Activated T-cell treated with anti-CD3 and anti-CD28 coated beads, Interleukin-2, amount 50 U/mL, for 1 hour (primary cell): ENCODE measurements around the gene CDYL2.
"Not testable (repeated sequence)": the region's sequence is repeated elsewhere in the genome, so short reads cannot be mapped to it uniquely, and the experiment has no call there.

Experiments
- DNase-seq: peaks from one replicate; pipeline ENCODE4 v3.0.0-alpha.2; 2020

Gene CDYL2

GRCh38 chr16:80742331-80742730 is 62.1 kb downstream of the CDYL2 start:
- no peak for DNase-seq

GRCh38 chr16:80741724-80742123 is 62.7 kb downstream of the CDYL2 start:
- DNase-seq, result no peak

DNA sequence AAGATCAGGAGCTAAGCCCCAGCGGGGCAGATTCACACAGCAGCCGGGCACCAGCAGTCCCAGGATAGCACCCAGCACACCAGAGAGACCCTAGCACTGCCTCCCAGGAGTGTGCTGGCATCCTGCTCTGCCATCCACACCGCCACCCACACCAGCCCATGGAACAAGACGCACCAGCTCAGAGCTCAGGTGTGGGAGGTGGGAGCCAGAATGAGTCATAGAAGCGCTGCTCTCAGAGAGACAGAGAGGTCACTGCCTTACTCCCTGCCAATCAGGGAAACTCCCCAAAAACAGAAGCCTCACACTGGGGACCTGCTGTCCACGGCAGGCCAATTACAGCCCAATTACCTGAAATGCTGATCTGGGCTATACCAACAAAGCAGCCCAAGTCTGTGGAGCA is 64.9 kb downstream of the CDYL2 start:
- no peak for DNase-seq

DNA sequence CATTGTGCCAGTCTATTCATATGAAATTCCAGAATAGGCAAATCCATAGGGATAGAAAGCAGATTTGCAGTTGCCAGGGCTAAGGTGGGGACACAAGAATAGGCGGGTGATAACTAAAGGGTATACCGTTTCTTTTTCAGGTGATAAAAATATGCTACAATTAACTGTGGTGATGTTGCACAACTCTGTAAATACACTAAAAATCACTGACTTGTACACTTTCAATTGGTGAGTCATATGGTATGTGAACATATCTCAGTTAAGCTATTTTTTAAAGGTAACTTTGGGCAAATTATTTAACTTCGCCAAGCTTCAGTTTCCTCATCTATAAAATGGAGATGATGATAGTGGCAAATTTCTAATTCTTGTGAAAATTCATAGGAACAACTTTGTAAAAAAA is 65.9 kb downstream of the CDYL2 start:
- DNase-seq, result no peak

- DNase-seq, result no peak
Observed at GRCh38 chr16:80735846-80736245, 68.6 kb downstream of the CDYL2 start.

- DNase-seq, result no peak
Observed at GRCh38 chr16:80733407-80733806, 71.0 kb downstream of the CDYL2 start.

DNA sequence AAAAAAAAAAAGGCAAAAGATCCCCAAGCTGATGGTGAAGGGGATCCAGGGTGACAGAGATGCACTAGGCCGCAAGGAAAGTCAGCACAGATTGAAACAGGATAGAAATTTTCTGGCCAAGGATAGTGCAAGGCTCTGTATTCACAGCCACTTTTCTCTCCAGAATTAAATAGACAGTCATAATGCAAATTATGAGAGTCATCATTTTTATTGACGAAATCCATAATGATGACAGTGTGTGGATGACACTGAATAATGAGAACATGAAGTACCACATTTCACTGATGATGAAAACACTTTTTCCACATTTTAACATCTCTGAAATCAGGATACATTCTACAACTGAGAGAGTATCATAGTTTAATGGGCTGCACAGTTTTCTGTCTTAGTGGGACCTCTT is 72.5 kb downstream of the CDYL2 start:
- no peak for DNase-seq

DNA sequence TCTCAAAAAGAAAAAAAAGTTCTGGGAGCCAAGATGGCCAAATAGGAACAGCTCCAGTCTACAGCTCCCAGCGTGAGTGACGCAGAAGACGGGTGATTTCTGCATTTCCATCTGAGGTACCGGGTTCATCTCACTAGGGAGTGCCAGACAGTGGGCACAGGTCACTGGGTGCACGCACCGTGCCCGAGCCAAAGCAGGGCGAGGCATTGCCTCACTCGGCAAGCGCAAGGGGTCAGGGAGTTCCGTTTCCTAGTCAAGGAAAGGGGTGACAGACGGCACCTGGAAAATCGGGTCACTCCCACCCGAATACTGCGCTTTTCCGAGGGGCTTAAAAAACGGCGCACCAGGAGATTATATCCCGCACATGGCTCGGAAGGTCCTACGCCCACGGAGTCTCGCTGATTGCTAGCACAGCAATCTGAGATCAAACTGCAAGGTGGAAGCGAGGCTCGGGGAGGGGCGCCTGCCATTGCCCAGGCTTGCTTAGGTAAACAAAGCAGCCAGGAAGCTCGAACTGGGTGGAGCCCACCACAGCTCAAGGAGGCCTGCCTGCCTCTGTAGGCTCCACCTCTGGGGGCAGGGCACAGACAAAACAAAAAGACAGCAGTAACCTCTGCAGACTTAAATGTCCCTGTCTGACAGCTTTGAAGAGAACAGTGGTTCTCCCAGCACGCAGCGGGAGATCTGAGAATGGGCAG is 77.2 kb downstream of the CDYL2 start:
- not testable (repeated sequence) for DNase-seq

GRCh38 chr16:80725566-80726162 is 78.7 kb downstream of the CDYL2 start:
- DNase-seq, result no peak

DNA sequence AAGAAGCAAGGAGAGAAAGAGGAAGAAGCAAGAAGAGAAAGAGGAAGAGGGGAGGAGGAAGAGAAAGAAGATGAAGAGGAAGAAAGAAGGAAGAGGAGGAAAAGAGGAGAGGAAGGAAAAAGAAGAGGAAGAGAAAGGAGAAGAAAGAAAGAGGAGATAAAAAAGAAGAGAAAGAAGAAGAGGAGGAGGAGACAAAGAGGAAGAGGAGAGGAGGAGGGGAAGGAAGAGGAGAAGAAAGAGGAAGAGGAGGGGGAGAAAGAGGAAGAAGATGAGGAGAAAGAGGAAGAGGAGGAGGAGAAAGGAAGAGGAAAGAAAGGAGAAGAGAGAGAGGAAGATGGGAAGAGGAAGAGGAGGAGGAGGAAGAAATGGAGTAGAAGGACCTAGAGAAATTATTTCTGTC is 80.4 kb downstream of the CDYL2 start:
- no peak for DNase-seq

GRCh38 chr16:80723091-80723490 is 81.3 kb downstream of the CDYL2 start:
- no peak for DNase-seq

DNA sequence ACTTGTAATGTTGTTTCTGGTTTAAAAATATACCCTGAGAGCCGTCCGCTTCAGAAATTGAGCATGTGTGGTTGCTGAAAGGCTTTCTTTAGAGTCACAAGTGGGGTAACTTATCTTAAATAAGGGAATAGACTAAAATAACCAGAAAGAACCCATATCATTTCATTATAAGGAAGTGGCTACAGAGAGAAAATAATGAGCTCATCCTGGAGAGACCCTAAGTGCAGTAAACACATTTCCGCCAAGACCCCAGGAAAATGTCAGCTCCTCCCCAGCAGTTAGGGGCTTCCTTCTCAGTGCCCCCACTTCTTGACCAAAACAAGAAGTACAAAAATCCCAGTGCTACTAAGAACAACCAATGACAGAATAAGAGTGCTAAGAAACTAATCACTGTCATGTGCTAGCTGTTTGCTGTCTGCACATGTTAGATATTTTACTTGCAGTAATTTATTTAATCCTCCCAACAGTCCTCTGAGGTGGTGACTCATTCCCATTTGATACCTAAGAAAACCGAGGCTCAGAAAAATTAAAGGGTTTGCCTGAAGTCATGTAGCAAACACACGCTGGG is 83.5 kb downstream of the CDYL2 start:
- no peak for DNase-seq

DNA sequence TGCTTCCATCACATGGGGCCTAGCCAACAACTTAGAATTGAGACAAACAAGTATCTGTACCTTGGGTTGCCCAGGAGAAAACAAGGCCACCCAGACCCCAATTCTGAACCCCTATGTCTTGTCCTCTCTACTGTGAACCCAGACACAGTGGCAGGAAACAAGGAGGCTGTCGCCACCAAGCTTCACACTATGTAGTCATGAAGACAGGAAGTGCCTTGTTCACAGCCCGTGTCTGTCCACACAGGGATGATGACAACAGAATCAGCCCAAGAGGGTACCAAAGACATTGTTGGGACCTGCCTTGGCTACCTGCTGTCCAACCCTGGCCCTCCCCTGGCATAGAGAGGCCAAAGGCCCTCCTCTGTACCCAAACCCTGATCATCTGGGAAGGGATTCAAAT is 84.8 kb downstream of the CDYL2 start:
- no peak for DNase-seq

DNA sequence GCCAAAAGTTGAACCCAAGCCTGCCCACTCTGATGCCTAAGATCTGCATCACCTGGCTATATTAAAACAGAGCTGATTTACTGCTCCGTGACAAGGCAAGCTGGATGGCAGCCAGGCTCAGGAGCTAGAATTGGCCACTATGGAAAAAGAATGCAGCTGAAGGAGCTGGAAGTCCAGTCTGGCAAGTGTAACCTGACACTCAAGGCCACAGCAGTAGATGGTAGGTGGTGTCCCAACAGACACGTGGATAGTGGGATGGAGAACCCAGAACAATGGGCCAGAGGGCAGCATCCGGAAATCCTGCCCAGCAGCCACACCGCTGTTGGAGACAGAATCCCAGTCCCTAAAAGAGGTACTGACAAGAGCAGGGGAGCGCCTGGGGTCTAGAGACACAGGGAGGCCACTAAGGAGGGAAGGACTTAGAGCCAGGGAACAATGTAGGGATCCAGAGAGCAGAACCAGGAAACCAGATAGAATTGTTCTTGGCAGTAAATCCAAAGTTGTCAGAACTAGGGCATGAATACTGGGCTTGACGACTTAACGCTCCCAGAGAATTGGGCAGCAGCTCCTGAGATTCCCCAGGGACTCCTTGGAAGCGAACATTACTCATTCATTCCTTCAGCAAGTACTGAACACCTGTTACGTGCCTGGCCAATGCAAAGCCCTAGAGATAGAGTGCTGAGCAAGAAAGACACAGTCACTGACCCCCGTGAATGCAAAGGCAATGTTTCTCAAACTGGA is 85.7 kb downstream of the CDYL2 start:
- DNase-seq, result no peak

GRCh38 chr16:80717611-80718010 is 86.8 kb downstream of the CDYL2 start:
- no peak for DNase-seq

DNA sequence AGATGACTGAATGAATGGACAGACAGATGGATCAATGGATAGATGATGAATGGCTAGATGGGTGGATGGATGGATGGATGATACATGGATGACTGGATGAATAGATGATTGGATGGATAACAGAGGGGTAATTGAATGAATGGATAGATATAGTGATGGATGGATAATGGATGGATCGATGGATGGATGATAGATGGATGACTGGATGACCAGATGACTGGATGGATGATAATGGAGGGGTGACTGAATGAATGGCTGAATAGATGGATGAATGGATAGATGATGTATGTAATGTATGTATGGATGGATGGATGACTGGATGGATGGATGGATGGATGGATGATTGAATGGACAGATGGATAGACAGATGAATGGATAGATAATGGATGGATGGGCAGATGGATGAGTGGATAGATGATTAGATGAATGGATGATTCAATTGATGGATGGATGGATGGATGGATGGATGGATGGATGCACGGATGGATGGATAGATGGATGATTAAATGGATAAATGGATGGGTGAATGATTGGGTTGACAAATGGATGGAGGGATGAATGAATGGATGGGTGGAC is 87.7 kb downstream of the CDYL2 start:
- DNase-seq, result no peak

DNA sequence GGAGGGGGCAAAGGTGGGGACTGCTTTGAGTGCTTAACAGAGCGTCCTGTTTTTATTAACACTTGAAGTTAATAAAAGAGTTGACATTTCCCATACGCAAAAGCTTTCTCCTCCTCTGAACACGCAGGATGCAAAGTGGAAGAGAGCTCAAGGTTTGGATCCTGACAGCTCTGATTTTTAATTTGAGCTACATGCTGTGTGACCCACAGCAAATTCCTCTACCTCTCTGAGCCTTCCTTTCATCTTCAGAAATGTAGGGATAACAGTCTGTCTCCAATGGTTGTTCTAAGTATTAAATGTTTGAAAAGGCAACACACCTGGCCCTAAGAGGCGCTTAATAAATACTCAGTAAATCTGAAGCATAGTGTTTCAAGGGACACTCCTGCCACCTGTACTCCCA is 93.0 kb downstream of the CDYL2 start:
- DNase-seq, result no peak

DNA sequence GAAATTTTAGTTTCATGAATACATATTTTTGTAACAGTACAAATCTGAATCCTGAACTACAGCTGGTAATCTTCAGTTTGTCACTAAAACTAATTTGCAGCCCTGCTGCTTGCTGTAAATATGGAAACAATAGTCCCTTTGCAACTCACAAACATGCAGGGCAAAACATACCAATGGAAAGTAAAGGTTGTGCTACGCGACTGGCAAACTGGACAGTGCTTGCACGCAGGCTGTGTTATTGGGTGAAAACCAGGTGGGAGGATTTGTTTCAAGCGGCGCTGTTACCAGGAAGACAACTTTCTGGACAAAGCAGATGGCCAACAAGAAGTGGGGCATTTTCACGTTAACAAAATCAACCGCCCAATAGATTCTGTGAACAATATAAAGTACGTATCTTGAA is 93.5 kb downstream of the CDYL2 start:
- DNase-seq, result no peak

- DNase-seq, result no peak
Observed at GRCh38 chr16:80708823-80709222, 95.6 kb downstream of the CDYL2 start.

DNA sequence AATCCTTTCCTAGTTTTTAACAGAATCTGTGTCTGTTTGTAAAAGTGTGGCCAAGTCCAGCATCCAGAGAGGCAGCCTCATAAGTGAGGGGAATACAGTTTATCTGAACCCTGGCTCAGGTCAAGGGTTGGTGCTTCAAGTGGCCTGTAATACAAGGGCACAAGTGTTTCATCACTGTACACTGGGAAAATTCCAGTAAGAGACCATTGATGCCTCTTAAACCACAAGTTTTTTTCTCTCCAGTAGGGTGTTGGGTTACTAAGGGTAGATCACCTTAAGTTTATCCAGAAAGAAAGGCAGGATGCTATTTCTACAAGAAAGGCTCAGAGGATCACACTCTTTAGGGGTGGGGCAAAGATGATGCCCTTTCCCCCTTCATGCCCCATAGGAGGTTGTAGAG is 96.7 kb downstream of the CDYL2 start:
- DNase-seq, result no peak

- DNase-seq, result no peak
Observed at GRCh38 chr16:80705596-80705995, 98.8 kb downstream of the CDYL2 start.

DNA sequence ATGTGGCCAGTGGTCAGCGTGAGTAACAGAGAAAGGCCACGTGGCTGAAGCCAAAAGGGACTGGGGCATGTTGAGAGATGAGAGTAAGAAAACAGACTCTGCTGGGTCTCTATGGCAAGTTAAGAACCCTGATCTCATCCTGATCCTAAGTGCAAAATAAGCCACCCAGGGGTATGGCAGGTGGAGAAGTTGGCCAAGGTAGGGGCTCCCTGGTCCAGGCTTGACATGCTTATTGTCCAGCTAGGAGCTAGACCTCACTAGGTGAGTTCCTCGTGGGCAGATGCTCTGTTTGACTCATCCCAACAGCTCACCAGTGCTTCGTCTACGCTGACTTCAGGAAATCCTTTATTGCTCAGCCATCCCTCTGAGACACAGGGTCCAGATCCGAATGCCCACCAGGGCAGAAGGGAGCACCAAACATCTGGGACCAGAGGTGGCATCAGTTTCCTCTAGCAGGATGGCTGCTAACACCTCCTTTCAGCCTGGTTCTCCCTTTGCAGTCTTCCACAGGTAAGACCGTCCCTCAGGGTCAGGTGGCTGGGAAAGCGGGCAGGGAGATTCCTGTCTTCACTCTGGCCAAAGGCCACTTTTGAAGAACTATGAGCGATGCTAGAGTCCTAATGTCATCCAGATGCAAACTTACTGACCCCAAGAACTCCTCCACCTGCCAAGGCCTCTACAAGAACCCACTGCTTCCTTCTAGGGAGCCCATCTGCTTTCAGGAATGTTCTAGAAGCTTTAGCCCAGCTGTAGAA is 99.5 kb downstream of the CDYL2 start:
- no peak for DNase-seq
